K562 (cell line): ENCODE measurements around the gene MRPL4. TPM values are rescaled to one million over a fixed set of nuclear protein-coding genes. Genes with fewer than 3 reads are reported as not detected.

ENCODE experiments used
- HNRNPLL ChIP-seq: fragments of 200-400 bp; formaldehyde crosslinking; IDR thresholded peaks from 2 replicates; pipeline ENCODE4 v1.6.1; 2017; ENCODE audit warnings: low read length, low read depth, mild to moderate bottlenecking; ENCODE audit not compliant: poor library complexity, severe bottlenecking
- KDM5B ChIP-seq: fragments of 200-600 bp; sonication (generic); IDR thresholded peaks from 2 replicates; pipeline ENCODE4 v1.6.1; 2012; ENCODE audit warnings: low read depth, mild to moderate bottlenecking, moderate library complexity, low read length, control low read depth, inconsistent platforms; ENCODE audit not compliant: insufficient replicate concordance
- NONO ChIP-seq, 2 experiments: fragments of 200-400 bp in 1 of 2; fragments of 450-650 bp in 1 of 2; formaldehyde crosslinking in 1 of 2; IDR thresholded peaks; 2 replicates each; pipeline ENCODE4 v1.6.1; 2017; ENCODE audit warnings: low read depth in 2 of 2, mild to moderate bottlenecking in 2 of 2, moderate library complexity in 2 of 2, low read length in 1 of 2
- PTRF ChIP-seq: fragments of 450-650 bp; IDR thresholded peaks from 2 replicates; pipeline ENCODE4 v1.6.1; 2016; ENCODE audit warnings: mild to moderate bottlenecking, missing genetic modification characterization, missing compliant biosample characterization
- TCF7L2 ChIP-seq: fragments of 150-350 bp; IDR thresholded peaks from 2 replicates; pipeline ENCODE4 v1.6.1; 2016; ENCODE audit warnings: low read depth, mild to moderate bottlenecking, low read length, moderate library complexity
- TEAD1 ChIP-seq, 2 experiments: fragments of 450-650 bp in 1 of 2; sonication (generic) in 1 of 2; formaldehyde crosslinking; IDR thresholded peaks; 2 replicates each; pipeline versions ENCODE4 v1.4.0 to v1.8.0; 2020 to 2022; ENCODE audit warnings: mild to moderate bottlenecking in 2 of 2, missing genetic modification reagents in 1 of 2
- ZKSCAN1 ChIP-seq: fragments of 150-350 bp; IDR thresholded peaks from 2 replicates; pipeline ENCODE4 v1.6.1; 2016; ENCODE audit warnings: low read depth, low read length
- ZNF41 ChIP-seq: fragments of 250-450 bp; sonication (Bioruptor Pico); conservative IDR thresholded peaks from 2 replicates; pipeline ENCODE4 v1.4.0; 2020; ENCODE audit warnings: mild to moderate bottlenecking
- ZNF444 ChIP-seq: fragments of 250-450 bp; sonication (Bioruptor Pico); IDR thresholded peaks from 2 replicates; pipeline ENCODE4 v1.4.0; 2020; ENCODE audit warnings: mild to moderate bottlenecking, moderate library complexity
- ZNF696 ChIP-seq: fragments of 250-450 bp; sonication (Bioruptor Pico); conservative IDR thresholded peaks from 2 replicates; pipeline ENCODE4 v1.4.0; 2020; ENCODE audit warnings: mild to moderate bottlenecking, moderate library complexity
- polyA plus RNA-seq, 8 experiments: library from polyadenylated mRNA; depleted of rRNA in 4 of 8; stranded (reverse) in 5 of 8; unstranded in 3 of 8; fragments of >200 nt; fragmentation: Nextera tagmentation in 2 of 8; fragmentation: Illumina TruSeq in 1 of 8; extraction: Ambion mirVana in 2 of 8; extraction: Trizol in 1 of 8; gene quantifications; 2 replicates each; pipeline versions ENCODE4 v1.2.1 to v1.2.3, GENCODE V29; 2011 to 2014; ENCODE audit warnings: inconsistent platforms in 1 of 8, missing spikeins in 1 of 8
- total RNA-seq, 7 experiments: library from RNA; depleted of rRNA in 6 of 7; stranded (reverse); fragments of >200 nt in 6 of 7; fragmentation: Illumina TruSeq in 2 of 7; extraction: Trizol in 2 of 7; gene quantifications; 2 replicates each; pipeline versions ENCODE4 v1.2.1 to v1.2.3, GENCODE V29; 2011 to 2021; ENCODE audit warnings: low replicate concordance in 1 of 7
- TF ChIP-seq, protein P1 (sequence below): sonication (generic); formaldehyde crosslinking; IDR thresholded peaks from 2 replicates; pipeline ENCODE4 v1.8.1; 2023; ENCODE audit warnings: mild to moderate bottlenecking, missing genetic modification reagents
- TF ChIP-seq, protein P2 (sequence below): fragments of 450-650 bp; IDR thresholded peaks from 2 replicates; pipeline ENCODE4 v1.6.1; 2016; ENCODE audit warnings: mild to moderate bottlenecking, moderate library complexity

The MRPL4 gene
- total and polyA plus RNA-seq, 9 of the 15 experiments (the other 6 are each of a cell fraction or from before 2014, with no cell fraction given): 1.4 to 239 (median 64.9) TPM

DNA sequence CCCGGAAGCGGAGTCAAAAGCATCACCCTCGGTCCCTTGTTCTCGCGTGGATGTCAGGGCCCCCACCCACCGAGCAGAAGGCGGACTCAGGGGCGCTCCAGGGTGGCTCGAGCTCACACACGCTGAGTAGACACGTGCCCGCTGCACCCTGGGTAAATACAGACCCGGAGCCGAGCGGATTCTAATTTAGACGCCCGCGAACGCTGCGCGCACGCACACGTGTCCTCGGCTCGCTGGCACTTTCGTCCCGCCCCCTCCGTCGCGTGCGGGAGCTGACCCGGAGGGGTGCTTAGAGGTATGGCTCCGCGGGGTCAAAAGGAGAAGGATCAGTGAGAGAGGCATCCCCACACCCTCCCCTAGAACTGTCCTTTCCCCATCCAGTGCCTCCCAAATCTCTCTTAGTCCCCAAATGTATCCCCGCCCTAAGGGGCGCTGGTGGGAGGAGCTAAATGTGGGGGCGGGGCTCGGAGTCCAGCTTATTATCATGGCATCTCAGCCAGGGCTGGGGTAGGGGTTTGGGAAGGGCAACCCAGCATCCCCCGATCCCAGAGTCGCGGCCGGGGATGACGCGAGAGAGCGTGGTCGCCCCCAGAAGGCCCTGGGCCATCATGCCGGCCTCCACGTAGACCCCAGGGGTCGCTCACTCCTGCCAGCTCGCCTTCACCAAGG lies 37.3 kb downstream of the MRPL4 start (continued):
- TF ChIP-seq, protein P1, sequence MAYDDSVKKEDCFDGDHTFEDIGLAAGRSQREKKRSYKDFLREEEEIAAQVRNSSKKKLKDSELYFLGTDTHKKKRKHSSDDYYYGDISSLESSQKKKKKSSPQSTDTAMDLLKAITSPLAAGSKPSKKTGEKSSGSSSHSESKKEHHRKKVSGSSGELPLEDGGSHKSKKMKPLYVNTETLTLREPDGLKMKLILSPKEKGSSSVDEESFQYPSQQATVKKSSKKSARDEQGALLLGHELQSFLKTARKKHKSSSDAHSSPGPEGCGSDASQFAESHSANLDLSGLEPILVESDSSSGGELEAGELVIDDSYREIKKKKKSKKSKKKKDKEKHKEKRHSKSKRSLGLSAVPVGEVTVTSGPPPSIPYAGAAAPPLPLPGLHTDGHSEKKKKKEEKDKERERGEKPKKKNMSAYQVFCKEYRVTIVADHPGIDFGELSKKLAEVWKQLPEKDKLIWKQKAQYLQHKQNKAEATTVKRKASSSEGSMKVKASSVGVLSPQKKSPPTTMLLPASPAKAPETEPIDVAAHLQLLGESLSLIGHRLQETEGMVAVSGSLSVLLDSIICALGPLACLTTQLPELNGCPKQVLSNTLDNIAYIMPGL (CRISPR knock-in tag): peak; percentile 41; the same call in 1 of the 2 replicates
- TF ChIP-seq ZNF696 (CRISPR knock-in tag) (0 out of 2 replicates have a peak, but pooled peaks have one; percentile 33), HNRNPLL (peak; percentile 24), PTRF (tag) (no peak), ZNF444 (CRISPR knock-in tag) (no peak), TEAD1 (CRISPR knock-in tag; IDR thresholded peaks at IDR 0.05) (no peak), KDM5B (peak; percentile 4), ZNF41 (CRISPR knock-in tag) (no peak), ZKSCAN1 (no peak), NONO (IDR thresholded peaks at IDR 0.05; ENCODE audit: low read depth in 2 of 2, low read length in 1 of 2) (peak in 1 of 2 experiments; percentile 59; a peak in 1 of 4 replicates), TCF7L2 (no peak)
- TF ChIP-seq, protein P2, sequence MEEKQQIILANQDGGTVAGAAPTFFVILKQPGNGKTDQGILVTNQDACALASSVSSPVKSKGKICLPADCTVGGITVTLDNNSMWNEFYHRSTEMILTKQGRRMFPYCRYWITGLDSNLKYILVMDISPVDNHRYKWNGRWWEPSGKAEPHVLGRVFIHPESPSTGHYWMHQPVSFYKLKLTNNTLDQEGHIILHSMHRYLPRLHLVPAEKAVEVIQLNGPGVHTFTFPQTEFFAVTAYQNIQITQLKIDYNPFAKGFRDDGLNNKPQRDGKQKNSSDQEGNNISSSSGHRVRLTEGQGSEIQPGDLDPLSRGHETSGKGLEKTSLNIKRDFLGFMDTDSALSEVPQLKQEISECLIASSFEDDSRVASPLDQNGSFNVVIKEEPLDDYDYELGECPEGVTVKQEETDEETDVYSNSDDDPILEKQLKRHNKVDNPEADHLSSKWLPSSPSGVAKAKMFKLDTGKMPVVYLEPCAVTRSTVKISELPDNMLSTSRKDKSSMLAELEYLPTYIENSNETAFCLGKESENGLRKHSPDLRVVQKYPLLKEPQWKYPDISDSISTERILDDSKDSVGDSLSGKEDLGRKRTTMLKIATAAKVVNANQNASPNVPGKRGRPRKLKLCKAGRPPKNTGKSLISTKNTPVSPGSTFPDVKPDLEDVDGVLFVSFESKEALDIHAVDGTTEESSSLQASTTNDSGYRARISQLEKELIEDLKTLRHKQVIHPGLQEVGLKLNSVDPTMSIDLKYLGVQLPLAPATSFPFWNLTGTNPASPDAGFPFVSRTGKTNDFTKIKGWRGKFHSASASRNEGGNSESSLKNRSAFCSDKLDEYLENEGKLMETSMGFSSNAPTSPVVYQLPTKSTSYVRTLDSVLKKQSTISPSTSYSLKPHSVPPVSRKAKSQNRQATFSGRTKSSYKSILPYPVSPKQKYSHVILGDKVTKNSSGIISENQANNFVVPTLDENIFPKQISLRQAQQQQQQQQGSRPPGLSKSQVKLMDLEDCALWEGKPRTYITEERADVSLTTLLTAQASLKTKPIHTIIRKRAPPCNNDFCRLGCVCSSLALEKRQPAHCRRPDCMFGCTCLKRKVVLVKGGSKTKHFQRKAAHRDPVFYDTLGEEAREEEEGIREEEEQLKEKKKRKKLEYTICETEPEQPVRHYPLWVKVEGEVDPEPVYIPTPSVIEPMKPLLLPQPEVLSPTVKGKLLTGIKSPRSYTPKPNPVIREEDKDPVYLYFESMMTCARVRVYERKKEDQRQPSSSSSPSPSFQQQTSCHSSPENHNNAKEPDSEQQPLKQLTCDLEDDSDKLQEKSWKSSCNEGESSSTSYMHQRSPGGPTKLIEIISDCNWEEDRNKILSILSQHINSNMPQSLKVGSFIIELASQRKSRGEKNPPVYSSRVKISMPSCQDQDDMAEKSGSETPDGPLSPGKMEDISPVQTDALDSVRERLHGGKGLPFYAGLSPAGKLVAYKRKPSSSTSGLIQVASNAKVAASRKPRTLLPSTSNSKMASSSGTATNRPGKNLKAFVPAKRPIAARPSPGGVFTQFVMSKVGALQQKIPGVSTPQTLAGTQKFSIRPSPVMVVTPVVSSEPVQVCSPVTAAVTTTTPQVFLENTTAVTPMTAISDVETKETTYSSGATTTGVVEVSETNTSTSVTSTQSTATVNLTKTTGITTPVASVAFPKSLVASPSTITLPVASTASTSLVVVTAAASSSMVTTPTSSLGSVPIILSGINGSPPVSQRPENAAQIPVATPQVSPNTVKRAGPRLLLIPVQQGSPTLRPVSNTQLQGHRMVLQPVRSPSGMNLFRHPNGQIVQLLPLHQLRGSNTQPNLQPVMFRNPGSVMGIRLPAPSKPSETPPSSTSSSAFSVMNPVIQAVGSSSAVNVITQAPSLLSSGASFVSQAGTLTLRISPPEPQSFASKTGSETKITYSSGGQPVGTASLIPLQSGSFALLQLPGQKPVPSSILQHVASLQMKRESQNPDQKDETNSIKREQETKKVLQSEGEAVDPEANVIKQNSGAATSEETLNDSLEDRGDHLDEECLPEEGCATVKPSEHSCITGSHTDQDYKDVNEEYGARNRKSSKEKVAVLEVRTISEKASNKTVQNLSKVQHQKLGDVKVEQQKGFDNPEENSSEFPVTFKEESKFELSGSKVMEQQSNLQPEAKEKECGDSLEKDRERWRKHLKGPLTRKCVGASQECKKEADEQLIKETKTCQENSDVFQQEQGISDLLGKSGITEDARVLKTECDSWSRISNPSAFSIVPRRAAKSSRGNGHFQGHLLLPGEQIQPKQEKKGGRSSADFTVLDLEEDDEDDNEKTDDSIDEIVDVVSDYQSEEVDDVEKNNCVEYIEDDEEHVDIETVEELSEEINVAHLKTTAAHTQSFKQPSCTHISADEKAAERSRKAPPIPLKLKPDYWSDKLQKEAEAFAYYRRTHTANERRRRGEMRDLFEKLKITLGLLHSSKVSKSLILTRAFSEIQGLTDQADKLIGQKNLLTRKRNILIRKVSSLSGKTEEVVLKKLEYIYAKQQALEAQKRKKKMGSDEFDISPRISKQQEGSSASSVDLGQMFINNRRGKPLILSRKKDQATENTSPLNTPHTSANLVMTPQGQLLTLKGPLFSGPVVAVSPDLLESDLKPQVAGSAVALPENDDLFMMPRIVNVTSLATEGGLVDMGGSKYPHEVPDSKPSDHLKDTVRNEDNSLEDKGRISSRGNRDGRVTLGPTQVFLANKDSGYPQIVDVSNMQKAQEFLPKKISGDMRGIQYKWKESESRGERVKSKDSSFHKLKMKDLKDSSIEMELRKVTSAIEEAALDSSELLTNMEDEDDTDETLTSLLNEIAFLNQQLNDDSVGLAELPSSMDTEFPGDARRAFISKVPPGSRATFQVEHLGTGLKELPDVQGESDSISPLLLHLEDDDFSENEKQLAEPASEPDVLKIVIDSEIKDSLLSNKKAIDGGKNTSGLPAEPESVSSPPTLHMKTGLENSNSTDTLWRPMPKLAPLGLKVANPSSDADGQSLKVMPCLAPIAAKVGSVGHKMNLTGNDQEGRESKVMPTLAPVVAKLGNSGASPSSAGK: peak; percentile 93
